ENCODE data around the gene ANTXRL. TPM values are rescaled to one million over a fixed set of nuclear protein-coding genes. Genes with fewer than 3 reads are reported as not detected.
"Not testable (repeated sequence)": the region's sequence is repeated elsewhere in the genome, so short reads cannot be mapped to it uniquely, and the experiment has no call there.

Gene ANTXRL
- total and polyA plus RNA-seq, 2 of the 8 experiments (the other 6 are each of a cell fraction or from before 2014, with no cell fraction given), result not detected

- H3K4me2 ChIP-seq (ENCODE audit: insufficient read depth in 1 of 2, low read depth in 2 of 2, low read length in 2 of 2); H2AFZ ChIP-seq (ENCODE audit: low read length); H2BK120ac ChIP-seq (replicated peaks; ENCODE audit: low read depth, low read length); H4K5ac ChIP-seq (ENCODE audit: insufficient read length, low read depth, low read length); H3K23me2 ChIP-seq (ENCODE audit: low read depth, low read length); H3K27me3 ChIP-seq (replicated peaks in 1 of 4; ENCODE audit: control insufficient read depth in 3 of 4, extremely low read depth in 1 of 4, insufficient read depth in 3 of 4, low read length in 3 of 4); H2BK12ac ChIP-seq (ENCODE audit: low read depth, low read length); H2BK20ac ChIP-seq (ENCODE audit: low read length); H2BK5ac ChIP-seq (ENCODE audit: low read depth, low read length); H3K9ac ChIP-seq (replicated peaks in 1 of 4; ENCODE audit: extremely low read depth in 1 of 4, low read depth in 3 of 4, low read length in 3 of 4); H4K20me1 ChIP-seq (replicated peaks in 1 of 2; ENCODE audit: control insufficient read depth in 1 of 2, insufficient read depth in 2 of 2, low read length in 2 of 2); H3K56ac ChIP-seq (replicated peaks; ENCODE audit: insufficient read length, low read depth, low read length); H3K4ac ChIP-seq (replicated peaks; ENCODE audit: insufficient read length, low read depth, low read length); POLR2A ChIA-PET (ENCODE audit: partially characterized antibody); H3K14ac ChIP-seq (ENCODE audit: insufficient read length); H4K8ac ChIP-seq (ENCODE audit: extremely low read depth, insufficient read depth, low read length); H3K36me3 ChIP-seq (ENCODE audit: control insufficient read depth in 2 of 4, insufficient read depth in 4 of 4, low read length in 3 of 4); DNase-seq (ENCODE audit: low read depth in 1 of 2, low spot score in 2 of 2); H3K23ac ChIP-seq (ENCODE audit: insufficient read length); H3K4me1 ChIP-seq (replicated peaks in 1 of 4; ENCODE audit: control insufficient read depth in 3 of 4, insufficient read depth in 4 of 4, low read length in 3 of 4); H3K27ac ChIP-seq (ENCODE audit: low read depth, low read length); H3K79me1 ChIP-seq (ENCODE audit: low read depth, low read length); H3K79me2 ChIP-seq (ENCODE audit: control insufficient read depth in 1 of 2, insufficient read depth in 2 of 2, low read length in 2 of 2); H2BK15ac ChIP-seq (ENCODE audit: low read length); FAIRE-seq; CTCF ChIA-PET (ENCODE audit: partially characterized antibody); H3K4me3 ChIP-seq (ENCODE audit: extremely low read depth in 1 of 4, insufficient read depth in 2 of 4, low read depth in 3 of 4, low read length in 4 of 4); H2AK5ac ChIP-seq (ENCODE audit: low read depth, low read length); H3K9me3 ChIP-seq (ENCODE audit: insufficient read depth in 2 of 2, low read depth in 1 of 2, low read length in 1 of 2); H3K18ac ChIP-seq (ENCODE audit: extremely low read depth, low read length); H4K91ac ChIP-seq (replicated peaks; ENCODE audit: insufficient read length, low read length): not testable (repeated sequence)
- WGBS, 2 experiments (ENCODE audit: extremely low coverage in 1 of 2, insufficient coverage in 1 of 2, insufficient read length in 1 of 2, insufficient replicate concordance in 2 of 2, low coverage in 1 of 2, low lambda C conversion rate in 2 of 2, missing lambda C conversion rate in 1 of 2), result 92% methylated on average over 6 of the region's 8 CpGs; no CpG with 5 or more reads in 1 of the 2 experiments
Measured at GRCh38 chr10:46367666-46368240, 81.0 kb downstream of the ANTXRL start.

- H2AK5ac ChIP-seq (ENCODE audit: low read depth, low read length); H4K20me1 ChIP-seq (replicated peaks in 1 of 2; ENCODE audit: control insufficient read depth in 1 of 2, insufficient read depth in 2 of 2, low read length in 2 of 2); H3K56ac ChIP-seq (replicated peaks; ENCODE audit: insufficient read length, low read depth, low read length); H3K4ac ChIP-seq (replicated peaks; ENCODE audit: insufficient read length, low read depth, low read length); H4K91ac ChIP-seq (replicated peaks; ENCODE audit: insufficient read length, low read length); H3K9ac ChIP-seq (replicated peaks in 1 of 4; ENCODE audit: extremely low read depth in 1 of 4, low read depth in 3 of 4, low read length in 3 of 4); H3K27ac ChIP-seq (ENCODE audit: low read depth, low read length); H3K4me1 ChIP-seq (replicated peaks in 1 of 4; ENCODE audit: control insufficient read depth in 3 of 4, insufficient read depth in 4 of 4, low read length in 3 of 4); POLR2A ChIA-PET (ENCODE audit: partially characterized antibody); H3K4me2 ChIP-seq (ENCODE audit: insufficient read depth in 1 of 2, low read depth in 2 of 2, low read length in 2 of 2); DNase-seq (ENCODE audit: low read depth in 1 of 2, low spot score in 2 of 2); H3K79me1 ChIP-seq (ENCODE audit: low read depth, low read length); H2BK120ac ChIP-seq (replicated peaks; ENCODE audit: low read depth, low read length); H3K36me3 ChIP-seq (ENCODE audit: control insufficient read depth in 2 of 4, insufficient read depth in 4 of 4, low read length in 3 of 4); H4K5ac ChIP-seq (ENCODE audit: insufficient read length, low read depth, low read length); H3K9me3 ChIP-seq (ENCODE audit: insufficient read depth in 2 of 2, low read depth in 1 of 2, low read length in 1 of 2); H3K14ac ChIP-seq (ENCODE audit: insufficient read length); H3K27me3 ChIP-seq (replicated peaks in 1 of 4; ENCODE audit: control insufficient read depth in 3 of 4, extremely low read depth in 1 of 4, insufficient read depth in 3 of 4, low read length in 3 of 4); H2AFZ ChIP-seq (ENCODE audit: low read length); H3K23me2 ChIP-seq (ENCODE audit: low read depth, low read length); H3K79me2 ChIP-seq (ENCODE audit: control insufficient read depth in 1 of 2, insufficient read depth in 2 of 2, low read length in 2 of 2); H3K23ac ChIP-seq (ENCODE audit: insufficient read length); H3K18ac ChIP-seq (ENCODE audit: extremely low read depth, low read length); H2BK5ac ChIP-seq (ENCODE audit: low read depth, low read length); H2BK20ac ChIP-seq (ENCODE audit: low read length); H2BK15ac ChIP-seq (ENCODE audit: low read length); H2BK12ac ChIP-seq (ENCODE audit: low read depth, low read length); CTCF ChIA-PET (ENCODE audit: partially characterized antibody); H4K8ac ChIP-seq (ENCODE audit: extremely low read depth, insufficient read depth, low read length); FAIRE-seq; H3K4me3 ChIP-seq (ENCODE audit: extremely low read depth in 1 of 4, insufficient read depth in 2 of 4, low read depth in 3 of 4, low read length in 4 of 4): not testable (repeated sequence)
- 93% methylated on average over 3 of the region's 11 CpGs; no CpG with 5 or more reads in 1 of the 2 experiments for WGBS, 2 experiments (ENCODE audit: extremely low coverage in 1 of 2, insufficient coverage in 1 of 2, insufficient read length in 1 of 2, insufficient replicate concordance in 2 of 2, low coverage in 1 of 2, low lambda C conversion rate in 2 of 2, missing lambda C conversion rate in 1 of 2)
Measured at GRCh38 chr10:46368956-46369355, 82.2 kb downstream of the ANTXRL start.

Measured in H1 (cell line).